HG02885 (cell line): Measurements from ENCODE around the gene CATSPERE.
"Not testable (repeated sequence)": the region's sequence is repeated elsewhere in the genome, so short reads cannot be mapped to it uniquely, and the experiment has no call there.

Experiments
- ATAC-seq: cut with Tn5 transposase; IDR thresholded peaks from one replicate; pipeline ENCODE4 v1.9.1; 2021; ENCODE audit warnings: mild to moderate bottlenecking; ENCODE audit not compliant: unreplicated experiment, poor library complexity

Gene CATSPERE

DNA sequence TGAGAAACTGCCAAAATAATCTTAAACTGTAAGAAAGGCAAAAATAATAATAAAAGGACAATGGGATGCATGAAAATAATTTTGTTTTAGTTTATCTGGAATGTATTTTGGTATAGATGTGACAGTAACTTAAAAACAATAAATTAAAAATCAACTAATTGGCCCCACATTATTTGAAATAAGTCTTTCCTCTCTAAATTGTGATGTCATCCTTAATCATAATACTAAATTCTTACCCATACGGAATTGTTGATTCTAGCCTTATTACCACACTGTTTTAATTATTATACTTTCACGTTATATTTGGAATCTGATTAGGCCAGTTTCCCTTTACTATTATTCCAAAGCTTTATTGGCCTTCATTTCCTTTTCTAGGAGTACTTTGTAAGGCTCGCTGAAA, 199.5 kb downstream of the CATSPERE start:
- no peak for ATAC-seq

DNA sequence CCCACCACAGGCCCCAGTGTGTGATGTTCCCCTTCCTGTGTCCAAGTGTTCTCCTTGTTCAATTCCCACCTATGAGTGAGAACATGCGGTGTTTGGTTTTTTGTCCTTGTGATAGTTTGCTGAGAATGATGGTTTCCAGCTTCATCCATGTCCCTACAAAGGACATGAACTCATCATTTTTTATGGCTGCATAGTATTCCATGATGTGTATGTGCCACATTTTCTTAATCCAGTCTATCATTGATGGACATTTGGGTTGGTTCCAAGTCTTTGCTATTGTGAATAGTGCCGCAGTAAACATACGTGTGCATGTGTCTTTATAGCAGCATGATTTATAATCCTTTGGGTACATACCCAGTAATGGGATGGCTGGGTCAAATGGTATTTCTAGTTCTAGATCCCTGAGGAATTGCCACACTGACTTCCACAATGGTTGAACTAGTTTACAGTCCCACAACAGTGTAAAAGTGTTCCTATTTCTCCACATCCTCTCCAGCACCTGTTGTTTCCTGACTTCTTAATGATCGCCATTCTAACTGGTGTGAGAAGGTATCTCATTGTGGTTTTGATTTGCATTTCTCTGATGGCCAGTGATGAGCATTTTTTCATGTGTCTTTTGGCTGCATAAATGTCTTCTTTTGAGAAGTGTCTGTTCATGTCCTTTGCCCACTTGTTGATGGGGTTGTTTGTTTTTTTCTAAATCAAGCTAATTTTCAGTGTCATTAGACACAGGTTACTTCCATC, 200.7 kb downstream of the CATSPERE start:
- not testable (repeated sequence) for ATAC-seq

DNA sequence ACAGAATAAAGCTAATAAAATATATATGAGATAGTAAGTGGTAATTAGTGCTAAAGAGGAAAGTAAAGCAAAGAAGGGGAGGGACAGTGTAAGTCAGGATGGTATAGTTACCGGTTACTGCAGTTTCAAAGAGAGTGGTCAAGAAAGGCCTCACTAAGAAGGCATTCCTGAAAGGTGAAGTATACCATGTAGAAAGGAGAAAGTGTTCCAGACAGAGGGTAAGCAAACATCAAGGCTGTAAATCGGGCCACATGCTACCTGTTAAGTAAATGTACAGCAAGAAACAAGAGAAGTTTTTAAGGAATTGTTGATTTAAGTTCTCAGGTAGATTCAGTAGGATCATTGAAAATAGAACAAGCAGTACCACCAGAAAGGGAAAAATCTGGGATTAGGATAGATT, 201.5 kb downstream of the CATSPERE start:
- no peak for ATAC-seq

GRCh38 chr1:244664353-244664752, 203.3 kb downstream of the CATSPERE start:
- no peak for ATAC-seq

DNA sequence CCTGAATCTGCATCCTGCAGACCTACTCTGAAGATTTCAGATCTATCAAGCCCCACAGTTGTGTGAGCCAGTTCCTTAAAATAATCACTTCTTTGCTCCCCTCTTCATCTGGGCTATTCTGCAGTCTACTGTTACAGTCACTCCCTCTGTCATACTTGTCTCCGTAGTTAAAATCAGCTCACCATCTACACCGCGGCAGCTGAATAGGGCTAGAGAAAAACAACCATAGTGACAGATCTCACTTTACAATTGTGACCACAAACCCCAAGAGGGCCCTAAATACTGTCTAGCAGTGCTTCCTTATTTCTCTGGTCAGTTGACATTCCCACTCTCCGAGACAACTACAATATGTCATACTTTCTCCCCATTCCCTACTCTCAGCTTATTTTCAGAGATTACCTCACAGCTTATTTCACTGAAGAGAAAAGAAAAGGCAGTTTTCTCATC, 204.7 kb downstream of the CATSPERE start:
- ATAC-seq: peak; percentile 80

GRCh38 chr1:244666672-244667418, 205.8 kb downstream of the CATSPERE start:
- ATAC-seq: not testable (repeated sequence)

GRCh38 chr1:244667797-244668196, 206.7 kb downstream of the CATSPERE start:
- no peak for ATAC-seq

DNA sequence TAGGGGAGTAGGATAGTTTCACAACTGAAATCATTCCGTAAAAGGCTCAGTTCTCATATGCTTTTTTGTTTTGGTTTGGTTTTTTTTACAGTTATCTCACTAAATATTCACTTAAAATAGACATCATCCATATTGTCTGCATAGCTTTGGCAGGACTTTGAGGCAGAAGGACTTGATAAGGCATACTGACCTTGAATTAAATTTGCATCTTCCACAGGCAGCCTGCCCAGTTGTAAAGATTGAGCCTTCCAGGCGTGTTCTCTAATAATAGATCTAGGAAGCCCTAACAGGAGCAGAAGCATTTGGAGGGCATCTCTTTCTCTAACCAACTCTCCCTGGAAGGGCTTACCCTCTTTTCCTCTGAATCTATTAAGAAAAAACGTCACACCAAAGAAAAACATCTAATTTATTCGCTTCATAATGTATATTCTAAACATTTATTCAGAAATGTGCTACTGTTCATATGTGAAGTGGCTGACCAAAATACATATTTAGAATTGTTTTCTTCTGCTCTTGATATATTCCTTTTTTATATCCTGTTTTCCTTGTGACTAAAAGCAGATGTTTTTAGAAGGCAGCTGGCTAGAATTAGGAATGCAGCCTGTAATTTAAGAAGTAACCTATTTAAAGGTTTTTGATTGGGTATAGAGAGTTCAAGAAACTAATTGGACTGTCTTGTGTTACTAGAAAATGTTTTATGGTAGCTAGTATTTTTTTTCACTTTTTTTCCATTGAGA, 212.0 kb downstream of the CATSPERE start:
- no peak for ATAC-seq

GRCh38 chr1:244674446-244674845, 213.4 kb downstream of the CATSPERE start:
- no peak for ATAC-seq

- no peak for ATAC-seq
Observed at GRCh38 chr1:244675167-244675566, 214.1 kb downstream of the CATSPERE start.

DNA sequence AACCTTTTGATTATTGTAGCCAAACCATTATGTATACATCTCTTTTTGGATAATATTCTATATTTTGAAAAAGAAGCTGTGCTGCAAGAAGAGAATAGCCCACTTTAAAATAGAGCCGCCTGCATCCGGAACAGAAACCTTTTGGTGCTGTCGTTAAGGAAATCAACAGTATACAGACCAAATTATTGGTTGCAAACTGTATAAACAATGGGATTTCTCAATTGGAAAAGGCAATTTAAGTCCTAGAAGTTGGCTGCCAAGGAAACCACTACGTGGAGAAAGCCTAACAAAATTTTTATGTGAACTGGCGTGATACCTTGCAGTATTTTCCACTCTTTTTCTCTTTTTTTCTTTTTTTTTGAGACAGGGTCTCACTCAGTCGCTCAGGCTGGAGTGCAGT, 217.6 kb downstream of the CATSPERE start:
- no peak for ATAC-seq

GRCh38 chr1:244680667-244681066, 219.6 kb downstream of the CATSPERE start:
- ATAC-seq: no peak

DNA sequence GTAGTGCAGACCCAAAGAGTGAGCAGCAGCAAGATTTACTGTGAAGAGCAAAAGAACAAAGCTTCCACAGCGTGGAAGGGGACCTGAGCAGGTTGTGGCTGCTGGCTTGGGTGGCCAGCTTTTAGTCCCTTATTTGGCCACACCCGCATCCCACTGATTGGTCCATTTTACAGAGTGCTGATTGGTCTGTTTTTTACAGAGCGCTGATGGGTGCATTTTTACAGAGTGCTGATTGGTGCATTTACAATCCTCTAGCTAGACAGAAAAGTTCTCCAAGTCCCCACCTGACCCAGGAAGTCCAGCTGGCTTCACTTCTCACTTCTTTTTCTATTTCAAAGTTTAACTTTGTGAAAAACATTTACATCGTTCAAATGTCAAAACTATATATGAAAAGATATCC, 221.0 kb downstream of the CATSPERE start:
- ATAC-seq: not testable (repeated sequence)
